GM21529 (cell line): ENCODE measurements around the gene NCF4.

Experiments
- ATAC-seq: cut with Tn5 transposase; IDR thresholded peaks from one replicate; pipeline ENCODE4 v1.9.1; 2021; ENCODE audit not compliant: unreplicated experiment

Gene NCF4

DNA sequence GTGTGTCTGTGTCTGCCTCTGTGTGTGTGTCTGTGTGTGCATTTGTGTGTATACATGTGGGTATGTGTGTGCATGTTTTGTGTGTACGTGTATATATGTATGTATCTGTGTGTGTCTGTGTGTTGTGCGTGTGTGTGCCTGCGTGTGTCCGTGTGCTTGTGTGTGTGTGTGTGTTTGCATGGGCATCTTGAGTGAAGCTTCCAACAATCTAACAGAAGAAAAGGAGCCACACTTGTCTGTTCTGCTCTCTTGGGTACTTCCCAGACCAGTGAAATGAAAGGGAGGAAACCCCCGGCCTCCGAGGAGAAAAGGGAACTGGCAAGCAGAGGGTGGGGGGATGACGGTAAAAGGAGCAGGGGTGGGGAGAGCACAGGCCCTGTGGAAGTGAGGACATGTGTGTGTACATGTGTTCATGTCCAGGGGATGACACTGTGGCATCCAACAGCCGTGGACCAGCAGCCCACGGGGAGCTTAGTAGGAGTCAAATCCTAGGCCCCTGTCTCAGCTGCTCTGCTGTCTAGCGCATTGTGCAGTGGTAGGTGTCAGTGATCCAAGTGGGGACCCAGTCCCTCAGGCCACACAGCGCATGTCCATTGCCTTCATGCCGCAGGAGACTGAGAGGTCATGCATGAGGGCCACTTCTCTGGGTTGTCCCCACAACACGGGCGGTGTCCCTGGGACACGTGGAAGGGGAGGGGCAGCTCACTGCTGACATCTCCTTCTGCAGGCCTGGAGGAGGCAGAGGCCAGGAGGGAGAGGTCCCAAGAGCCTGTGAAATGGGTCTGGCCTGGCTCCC, 60.7 kb downstream of the NCF4 start:
- no peak for ATAC-seq

DNA sequence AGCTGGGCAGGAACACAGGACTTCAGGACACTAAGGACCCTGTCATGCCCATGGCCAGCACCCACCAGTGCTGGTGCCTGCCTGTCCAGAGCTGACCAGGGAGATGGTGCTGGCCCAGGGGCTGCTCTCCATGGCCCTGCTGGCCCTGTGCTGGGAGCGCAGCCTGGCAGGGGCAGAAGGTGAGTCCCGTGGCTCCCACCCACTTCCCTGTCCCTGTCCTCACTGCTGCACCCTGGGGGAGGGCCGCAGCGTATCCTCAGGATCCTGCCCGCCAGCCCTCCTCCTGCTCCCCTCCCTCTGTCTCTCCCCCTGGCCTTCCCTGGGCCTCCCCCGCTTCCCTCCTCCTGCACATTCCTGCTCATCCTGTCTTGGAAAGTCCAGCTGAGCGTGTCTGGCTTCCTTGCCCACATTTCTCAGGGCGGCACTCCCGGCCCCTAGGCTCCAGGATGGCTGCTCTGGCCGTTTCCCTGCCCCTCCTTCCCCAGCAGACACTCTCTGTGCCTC, 61.4 kb downstream of the NCF4 start:
- no peak for ATAC-seq

DNA sequence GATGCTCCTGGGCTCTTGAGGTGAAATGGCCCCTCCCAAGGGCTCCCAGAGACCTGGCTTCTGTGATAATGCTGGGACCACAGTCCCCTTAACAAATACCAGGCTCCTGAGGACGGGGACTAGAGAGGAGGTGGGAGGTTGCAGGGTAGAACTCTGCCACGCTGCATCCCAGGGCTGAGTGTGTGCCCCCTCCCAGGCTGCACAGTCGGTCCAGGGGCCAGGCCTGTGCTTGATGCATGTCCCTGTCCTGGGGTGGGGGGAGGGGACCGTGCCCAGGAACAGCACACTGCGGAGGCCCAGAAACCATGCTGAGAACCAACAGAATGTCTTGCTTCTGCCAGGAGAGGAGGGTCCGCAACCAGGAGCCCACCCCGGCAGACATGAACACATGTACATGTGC, 61.9 kb downstream of the NCF4 start:
- no peak for ATAC-seq

DNA sequence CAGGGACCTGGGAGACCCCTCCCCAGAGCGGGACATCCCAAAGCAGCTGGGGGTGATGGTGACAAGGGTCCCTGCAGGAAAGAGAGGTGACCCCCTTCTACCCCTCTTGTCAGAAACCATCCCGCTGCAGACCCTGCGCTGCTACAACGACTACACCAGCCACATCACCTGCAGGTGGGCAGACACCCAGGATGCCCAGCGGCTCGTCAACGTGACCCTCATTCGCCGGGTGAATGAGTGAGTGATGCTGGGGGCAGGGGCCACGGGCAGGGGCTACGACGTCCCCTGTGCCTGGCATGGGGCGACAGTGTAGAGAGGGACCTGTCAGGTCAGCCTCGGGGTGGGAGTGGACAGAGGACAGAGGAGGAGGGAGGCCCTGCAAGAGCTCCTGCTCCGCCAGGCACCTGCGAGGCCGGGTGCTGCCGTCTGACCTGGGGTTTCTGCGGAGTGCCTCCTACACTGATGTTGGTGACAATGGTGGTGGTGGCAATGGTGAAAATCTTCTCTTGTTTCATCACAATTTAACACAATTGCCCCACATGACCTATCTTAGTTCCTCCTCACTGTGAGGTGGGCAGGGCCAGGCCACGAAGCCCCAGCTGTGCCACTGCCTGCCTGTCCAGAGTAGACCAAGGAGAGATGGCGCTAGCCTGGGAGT, 62.5 kb downstream of the NCF4 start:
- no peak for ATAC-seq

DNA sequence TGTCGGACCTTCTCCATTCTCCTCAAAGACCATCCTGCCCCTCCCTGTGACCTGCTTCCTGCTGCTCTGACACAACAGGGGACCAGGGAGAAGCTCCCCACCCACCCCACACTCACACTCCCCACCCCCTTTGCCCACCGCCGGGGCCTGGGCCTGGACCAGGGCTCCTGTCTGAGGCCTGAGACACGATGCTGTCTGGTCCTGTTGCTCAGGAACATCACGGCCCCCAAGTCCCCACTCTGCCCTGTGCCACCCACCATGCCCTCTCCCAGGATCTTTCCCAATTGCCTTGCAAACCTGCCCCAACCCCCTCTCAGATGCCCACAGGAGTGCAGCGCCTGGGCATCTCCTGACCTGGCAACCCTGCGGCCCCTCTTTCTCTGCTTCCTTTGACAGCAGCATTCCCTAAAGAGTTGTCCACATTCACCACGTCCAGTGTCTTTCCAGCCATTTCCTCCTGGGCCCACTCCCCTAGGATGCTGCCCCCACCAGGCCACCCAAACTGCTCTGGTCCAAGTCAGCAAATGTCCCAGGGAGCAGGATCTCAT, 63.4 kb downstream of the NCF4 start:
- ATAC-seq = no peak

DNA sequence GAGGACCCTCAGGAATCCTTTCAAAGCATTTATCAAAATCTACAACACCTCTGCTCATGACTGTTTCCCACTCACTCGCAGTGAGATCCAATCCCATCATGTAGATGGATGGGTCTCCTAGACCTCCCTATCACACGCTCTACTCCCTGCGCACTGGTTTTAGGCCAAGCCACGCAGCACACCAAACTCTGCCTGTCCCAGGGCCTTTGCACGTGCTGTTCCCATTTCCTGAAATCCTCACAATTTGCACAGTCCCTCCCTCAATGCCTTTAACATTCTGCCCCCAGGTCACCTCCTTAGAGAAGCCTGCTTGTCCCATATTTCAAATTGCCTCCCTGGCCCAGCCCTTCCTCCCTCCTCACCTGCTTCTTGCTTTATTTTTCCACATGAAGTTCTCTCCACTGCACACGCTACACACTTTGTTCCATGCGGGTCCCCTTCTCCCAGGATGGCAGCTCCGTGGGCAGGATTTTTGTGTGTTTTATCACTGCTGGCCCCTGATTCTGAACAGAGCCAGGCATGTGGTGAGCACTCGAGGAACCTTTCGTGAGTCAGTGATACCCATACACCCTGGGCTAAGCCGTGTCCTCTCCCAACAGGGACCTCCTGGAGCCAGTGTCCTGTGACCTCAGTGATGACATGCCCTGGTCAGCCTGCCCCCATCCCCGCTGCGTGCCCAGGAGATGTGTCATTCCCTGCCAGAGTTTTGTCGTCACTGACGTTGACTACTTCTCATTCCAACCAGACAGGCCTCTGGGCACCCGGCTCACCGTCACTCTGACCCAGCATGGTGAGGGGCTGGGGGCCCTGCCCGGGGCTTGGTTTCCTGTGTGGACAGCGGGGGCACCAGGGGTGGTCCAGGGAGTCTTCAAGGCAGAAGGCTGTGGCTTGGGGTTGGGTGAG, 64.8 kb downstream of the NCF4 start:
- no peak for ATAC-seq

DNA sequence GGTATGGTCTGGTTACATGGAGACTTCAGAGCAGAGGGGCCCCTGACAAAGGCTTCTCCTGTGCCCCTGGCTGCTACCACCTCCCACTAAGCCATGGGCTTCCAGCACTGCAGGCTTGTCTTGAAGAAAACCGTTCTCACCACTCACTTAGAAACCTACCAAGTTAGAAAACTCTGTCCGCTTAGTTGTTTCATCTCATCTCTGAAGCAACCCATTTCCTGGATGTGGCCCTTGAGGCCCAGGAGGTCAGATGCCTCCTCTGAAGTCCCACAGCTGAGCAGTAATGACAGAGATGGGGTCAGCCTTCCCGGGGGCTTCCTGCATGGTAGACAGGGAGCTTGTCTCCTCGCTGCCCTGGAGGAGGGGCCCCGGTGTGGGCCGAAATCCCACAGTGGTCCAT, 65.5 kb downstream of the NCF4 start:
- no peak for ATAC-seq

DNA sequence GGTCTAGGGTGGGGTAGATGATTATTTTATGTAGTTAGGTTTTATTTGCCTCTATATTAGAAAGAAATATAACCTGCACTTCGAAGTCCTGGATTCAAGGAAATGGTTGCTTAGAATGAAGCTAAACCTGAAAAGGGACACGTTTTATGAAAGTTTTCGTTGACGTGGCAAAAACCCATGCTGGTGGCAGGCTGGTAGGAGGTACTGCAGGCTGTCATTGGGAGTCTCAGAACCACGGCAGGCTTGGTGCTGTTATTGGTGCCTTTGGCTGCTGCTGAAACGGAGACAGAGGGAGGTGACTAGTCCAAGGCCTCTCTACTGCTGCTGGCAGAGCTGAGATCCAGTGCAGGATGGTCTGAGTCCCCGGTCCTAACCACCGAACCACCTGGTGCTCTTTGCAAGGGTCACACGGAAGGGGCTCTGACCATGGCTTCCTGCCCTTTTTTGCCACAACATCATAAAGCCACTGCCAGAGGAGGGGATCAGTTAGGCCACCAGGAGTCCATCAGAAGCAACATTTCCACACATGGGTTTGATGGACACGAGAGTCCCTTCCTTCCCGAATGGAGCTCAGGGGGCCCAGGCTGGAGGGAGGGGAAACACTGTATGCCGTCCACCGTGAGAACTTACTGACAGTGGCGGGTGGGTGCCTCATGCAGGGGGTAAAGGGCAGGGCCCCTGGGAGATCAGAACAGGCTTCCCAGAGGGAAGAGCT, 66.1 kb downstream of the NCF4 start:
- no peak for ATAC-seq
